Measurements from ENCODE around the gene ITPK1.

Gene ITPK1

DNA sequence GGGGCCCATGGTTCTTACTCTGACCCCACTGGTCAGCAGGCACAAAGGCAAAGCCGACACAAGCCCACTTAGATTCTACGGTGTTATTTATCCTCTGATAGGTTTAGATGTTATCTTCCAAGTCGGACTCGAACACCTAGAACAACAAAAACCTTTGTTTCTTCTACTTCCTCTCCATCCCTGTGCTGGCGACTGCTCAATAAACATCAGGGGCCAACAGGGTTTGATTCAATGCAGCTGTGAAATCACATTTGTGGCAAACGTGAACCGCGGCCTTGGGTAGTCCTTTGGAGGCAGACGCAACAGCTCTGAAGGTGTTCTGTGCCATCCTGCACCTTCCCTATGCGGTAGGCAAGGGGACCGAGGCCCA, 105.6 kb downstream of the ITPK1 start:
- no peak for DNase-seq (ENCODE audit: low spot score)

GRCh38 chr14:93009471-93010129, 106.1 kb downstream of the ITPK1 start:
- DNase-seq (ENCODE audit: low spot score), result peak; percentile 81

DNA sequence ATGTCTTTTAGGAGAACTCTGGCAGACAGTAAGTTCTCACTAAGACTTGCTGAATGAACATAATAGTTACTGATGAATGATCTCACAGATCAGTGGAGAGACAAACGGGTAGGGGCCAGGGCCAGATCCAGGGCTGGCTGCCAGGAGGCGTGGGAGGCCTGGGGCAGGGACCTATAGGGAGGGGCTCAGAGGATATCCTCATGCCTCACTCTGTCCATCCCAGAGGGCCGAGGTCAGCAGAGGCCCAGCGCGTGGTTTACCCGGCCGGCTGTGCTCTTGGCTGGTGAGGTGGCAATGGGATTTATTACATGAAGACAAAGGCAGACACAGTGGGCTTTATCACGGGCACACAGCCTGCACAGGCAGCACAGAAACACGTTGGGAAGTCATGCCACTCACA, 107.3 kb downstream of the ITPK1 start:
- peak; percentile 63 for DNase-seq (ENCODE audit: low spot score)

GRCh38 chr14:93007225-93007997, 108.3 kb downstream of the ITPK1 start:
- DNase-seq (ENCODE audit: low spot score), result peak; percentile 94

DNA sequence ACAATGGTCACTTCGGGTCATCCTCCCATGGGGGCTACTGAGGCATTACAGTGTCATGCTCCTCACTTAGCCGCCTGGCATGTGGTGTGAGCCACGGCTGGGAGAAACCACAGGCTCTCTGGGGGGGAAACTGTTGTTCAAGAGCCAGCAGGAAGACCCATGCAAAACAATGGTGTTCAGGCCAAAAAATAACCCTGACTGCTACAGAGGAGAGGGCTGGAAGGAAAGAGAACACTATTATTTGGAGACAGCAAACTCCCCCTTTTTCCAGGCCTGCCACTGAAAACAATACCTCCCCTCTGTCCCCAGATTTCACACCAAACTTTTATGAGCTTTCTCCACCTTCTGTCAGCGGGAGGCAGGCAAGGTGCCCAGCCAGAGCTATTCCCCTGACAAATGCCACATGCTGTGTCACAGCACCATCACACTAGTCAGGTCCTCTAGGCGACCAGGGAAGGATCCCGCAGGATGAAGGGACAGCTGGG, 109.1 kb downstream of the ITPK1 start:
- DNase-seq (ENCODE audit: low spot score), result no peak

- no peak for DNase-seq (ENCODE audit: low spot score)
Observed at GRCh38 chr14:93005838-93006237, 109.9 kb downstream of the ITPK1 start.

DNA sequence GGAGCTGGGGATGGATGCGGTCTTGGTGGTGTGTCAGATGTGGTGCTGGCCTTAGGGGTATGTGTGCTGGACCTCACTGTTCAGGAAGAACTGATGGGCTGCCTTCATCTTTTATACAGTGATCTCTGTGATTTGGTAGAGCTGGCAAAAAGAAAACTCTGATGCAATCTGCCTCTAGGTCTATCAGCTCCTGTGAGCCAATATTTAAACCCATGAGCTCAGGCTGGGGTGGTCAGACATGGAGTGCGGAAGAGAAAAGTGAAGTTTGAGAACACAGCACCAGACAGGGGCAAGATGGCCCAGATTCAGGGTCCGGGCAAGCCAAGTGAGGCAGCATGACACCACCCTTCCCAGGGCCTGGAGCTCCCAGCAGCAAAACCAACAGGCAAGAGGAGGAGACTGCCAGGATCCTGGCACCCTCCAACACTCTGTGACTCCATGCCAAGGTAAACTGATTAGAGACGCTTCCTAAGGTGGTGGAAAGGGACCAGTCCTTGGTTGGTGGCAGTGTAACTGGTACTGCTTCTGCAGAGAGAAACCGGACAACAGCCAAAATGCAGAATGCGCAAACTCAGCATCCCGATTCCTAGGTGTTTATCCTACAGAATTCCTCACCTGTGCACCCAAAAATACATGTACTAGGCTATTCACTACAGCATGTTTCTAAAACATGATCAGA, 110.5 kb downstream of the ITPK1 start:
- DNase-seq (ENCODE audit: low spot score), result no peak

DNA sequence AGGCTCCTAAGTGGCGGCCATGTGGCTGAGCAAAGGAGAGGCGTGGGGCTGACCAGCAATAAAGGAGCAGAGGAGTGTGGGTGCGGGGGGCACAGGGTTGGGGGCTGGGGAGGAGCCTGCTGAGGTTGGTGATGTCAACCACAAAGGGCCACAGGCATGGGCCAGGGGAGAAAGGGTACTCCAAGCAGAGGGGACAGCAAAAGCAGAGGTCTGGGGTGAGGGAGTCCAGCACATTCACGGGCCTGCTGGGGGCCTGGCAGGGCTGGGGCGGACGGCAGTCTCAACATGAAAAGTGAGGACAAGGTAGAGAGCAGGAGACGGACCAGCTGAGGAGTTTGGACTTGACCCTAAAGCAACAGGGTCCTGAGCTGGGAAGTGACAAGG, 111.0 kb downstream of the ITPK1 start:
- DNase-seq (ENCODE audit: low spot score), result no peak

DNA sequence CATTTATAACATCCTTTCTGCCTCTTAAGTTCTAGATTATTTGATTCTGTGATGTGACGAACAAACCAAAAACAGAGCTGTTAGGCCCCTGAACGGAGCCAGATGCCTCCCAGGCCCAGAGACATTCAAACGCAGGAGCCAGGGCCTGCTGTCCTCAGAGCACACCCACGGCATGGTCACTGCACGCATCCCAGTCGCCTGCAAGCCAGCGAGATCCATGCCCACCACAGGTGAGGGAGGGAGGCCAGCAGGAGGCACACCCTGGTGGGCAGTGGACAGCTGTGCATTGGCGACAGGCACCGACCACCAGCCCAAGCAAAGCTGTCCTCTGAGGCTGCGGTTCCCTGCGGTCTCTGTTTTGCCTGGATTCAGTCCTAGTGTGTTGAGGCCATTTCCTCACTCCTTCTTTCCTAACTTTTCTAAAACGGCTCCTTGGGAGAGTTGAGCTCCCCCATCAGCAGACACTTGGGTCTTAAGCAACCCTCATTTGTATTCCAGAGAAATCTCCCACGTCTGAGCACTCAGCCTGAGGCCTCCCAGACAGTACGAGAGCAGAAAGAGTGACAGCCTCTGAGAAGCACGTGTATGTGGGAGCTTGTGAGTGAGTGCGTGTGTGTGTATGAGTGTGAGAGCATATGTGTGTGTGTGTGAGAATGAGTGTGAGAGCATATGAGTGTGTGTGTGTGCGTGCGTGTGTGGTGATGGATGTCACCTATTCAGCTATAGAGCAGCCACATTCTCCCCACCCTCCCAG, 111.6 kb downstream of the ITPK1 start:
- DNase-seq (ENCODE audit: low spot score), result peak; percentile 38

DNA sequence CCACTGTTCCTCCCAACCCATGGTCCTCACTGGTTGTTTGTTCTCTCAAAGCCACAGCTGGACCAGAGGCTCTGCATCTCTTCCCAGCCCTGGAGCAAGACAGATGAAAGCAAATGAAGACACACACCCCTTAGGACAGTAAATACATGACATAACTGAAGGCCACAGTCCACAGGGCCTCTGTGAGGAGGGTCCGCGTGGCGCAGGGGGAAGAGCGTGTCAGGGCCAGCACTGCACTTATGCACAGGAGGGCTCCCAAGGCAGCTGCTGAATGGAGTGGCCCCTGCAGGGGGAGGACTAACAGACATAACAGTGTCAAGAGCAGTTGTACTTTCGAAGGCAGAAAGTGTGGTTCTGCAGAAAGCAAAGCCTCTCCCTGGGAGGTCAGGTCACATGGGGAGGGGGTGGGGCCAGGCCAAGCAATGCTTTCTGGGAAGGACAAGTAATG, 112.8 kb downstream of the ITPK1 start:
- no peak for DNase-seq (ENCODE audit: low spot score)

DNA sequence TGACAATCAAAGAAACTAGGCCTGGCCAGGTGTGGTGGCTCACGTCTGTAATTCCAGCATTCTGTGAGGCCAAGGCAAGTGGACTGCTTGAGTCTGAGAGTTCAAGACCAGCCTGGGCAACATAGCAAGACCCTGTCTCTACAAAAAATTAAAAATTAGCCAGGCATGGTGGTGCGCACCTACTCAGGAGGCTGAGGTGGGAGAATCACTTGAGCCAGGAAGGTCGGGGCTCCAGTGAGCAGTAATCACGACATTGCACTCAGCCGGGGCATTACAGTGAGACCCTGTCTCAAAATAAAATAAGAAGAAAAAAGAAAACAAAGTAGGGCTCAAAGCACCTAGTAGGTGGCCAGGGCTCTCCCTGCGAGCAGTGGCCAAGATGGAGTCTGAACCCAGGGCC, 113.7 kb downstream of the ITPK1 start:
- no peak for DNase-seq (ENCODE audit: low spot score)

DNA sequence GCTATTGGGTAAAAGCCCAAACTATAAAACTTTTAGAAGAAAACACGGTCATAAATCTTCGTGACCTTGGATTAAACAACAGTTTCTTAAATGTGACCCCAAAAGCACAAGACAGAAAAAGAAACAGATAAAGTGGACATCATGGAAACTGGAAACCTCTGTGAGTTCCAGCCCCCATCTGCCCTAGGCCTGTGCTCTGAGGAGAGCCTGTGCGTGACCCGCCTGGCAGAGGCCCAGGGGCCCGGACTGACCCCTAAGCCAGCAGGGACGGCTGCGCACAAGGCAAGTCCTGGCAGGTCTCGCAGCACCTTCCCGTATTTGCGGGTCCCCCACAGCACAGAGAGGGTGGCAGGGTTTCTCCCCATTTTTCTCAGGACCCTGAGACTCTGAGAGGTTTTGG, 116.8 kb downstream of the ITPK1 start:
- no peak for DNase-seq (ENCODE audit: low spot score)

- peak; percentile 37 for DNase-seq (ENCODE audit: low spot score)
Observed at GRCh38 chr14:92997343-92998061, 118.2 kb downstream of the ITPK1 start.

DNA sequence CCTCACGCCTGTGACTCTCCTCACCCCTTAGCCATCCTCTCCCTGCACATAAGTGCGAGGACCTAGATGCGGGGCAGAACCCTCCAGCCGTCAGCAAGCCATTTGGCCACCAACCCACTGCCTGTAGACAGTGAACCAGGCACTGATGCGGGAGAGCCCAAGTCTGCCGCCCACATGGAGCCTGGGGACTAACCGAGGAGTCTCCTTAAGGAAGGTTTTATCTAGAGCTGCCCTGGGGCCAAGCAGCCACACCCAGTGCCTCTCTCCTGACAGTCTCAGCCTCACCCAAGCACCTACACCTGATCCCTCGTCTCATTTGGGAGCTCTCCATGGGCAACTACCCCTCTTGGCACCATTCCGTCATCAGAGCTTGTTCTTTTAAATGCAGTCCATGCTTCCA, 120.1 kb downstream of the ITPK1 start:
- no peak for DNase-seq (ENCODE audit: low spot score)

DNA sequence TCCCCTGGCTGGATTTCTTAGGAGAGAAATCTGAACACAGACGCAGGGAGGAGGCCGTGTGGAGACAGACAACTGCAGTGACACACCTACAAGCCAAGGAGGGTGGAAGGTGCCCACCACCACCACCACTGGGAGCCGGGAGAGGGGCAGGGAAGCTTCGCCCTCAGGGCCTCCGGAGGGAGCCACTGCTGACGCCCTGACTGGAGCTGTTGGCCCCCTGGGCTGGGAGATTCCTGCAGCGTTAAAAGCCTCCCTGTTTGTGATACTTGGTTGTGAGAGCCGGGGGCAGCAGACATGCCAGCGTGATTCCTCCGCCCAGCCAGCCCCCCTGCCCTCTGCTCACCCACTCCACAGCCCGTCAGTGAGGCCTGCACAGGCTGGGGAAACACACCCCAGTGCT, 120.8 kb downstream of the ITPK1 start:
- no peak for DNase-seq (ENCODE audit: low spot score)

- no peak for DNase-seq (ENCODE audit: low spot score)
Observed at GRCh38 chr14:92994131-92994676, 121.5 kb downstream of the ITPK1 start.

DNA sequence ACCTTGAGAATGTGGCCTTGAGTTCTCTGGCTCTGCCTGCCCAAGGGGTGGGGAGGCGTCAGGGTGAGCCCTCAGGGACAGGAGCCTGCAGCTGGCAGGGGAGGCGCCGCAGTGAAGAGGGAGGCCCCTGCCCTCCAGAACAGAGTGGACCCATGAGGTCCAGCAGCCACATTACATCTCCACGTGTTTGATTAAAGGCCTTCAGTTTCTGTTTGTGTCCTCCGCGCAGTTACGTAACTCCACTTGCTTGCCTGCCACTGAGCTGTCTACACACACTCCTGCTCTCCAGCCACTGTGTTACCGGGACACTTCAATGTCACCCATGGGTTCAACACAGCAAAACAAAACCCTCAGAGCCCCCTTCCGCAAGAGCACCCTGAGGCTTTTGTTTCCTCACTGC, 122.4 kb downstream of the ITPK1 start:
- no peak for DNase-seq (ENCODE audit: low spot score)

GRCh38 chr14:92991536-92991935, 124.2 kb downstream of the ITPK1 start:
- no peak for DNase-seq (ENCODE audit: low spot score)

GRCh38 chr14:92990456-92991430, 125.0 kb downstream of the ITPK1 start:
- no peak for DNase-seq (ENCODE audit: low spot score)
